Right ventricle myocardium superior (tissue), 1 donor: ENCODE measurements around the gene FGF1. TPM values are rescaled to one million over a fixed set of nuclear protein-coding genes. Genes with fewer than 3 reads are reported as not detected.

ENCODE experiments used
- ATAC-seq: fragments of 200-7000 bp; cut with Tn5 transposase; one replicate; pipeline ENCODE4 v1.9.1; 2020; ENCODE audit warnings: mild to moderate bottlenecking; ENCODE audit not compliant: poor library complexity
- DNase-seq: peaks from one replicate; pipeline ENCODE4 v3.0.0-alpha.2; 2020
- intact Hi-C: fragments of 100-400 bp; cut with DNase I; formaldehyde crosslinking; loops from one replicate; pipeline ENCODE4 v1.11.2; 2022
- total RNA-seq: library from RNA; stranded (reverse); fragmentation: NEBNext Ultra II Directional; extraction: Animal tissue kit (Norgen Biotek cat#: 25700); gene quantifications from one replicate; pipeline ENCODE4 v1.2.1, GENCODE V29; 2021
- donor health status: DM: no; HTN: yes; CAD: no; lungs with severe emphysema.

Gene FGF1
- total RNA-seq, 1 donor from 2014 or later = 42.7 TPM

DNA sequence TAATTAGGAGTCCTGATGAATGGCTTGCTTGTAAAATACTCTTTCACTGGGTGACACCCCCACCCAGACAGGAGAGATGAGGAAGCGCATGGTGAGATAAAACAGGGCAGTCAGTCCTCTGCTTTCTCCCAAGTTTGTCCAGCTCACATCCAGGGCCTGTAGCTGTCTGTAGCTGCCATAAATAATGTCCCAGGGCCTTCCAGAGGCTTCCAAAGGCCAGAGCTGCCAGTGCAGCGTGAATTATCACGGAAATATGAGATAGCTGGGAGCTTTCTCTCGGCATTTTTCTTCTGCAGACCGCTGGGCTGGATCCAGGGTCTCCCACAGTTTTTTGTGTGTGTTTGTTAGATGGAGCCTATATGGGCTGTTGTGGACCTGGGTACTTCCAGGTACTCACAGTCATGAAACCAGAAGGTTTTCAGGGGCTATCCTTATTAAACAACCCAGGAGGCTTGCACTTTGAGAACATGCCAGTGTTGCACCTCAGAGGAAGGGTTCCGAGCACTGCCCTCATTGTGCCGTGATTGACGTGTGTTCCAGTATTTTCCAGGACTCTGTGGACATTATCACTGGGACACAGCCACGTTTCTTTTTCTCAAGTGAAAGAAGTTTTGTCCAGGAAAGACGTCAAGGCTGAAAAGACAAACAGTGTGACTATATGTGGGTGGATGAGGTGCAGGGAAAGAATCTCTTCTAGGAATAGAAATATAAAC, 117.5 kb downstream of the FGF1 start:
- DNase-seq (no peak), ATAC-seq (peak; percentile 38)
- intact Hi-C loops = loop anchor here (10.0 kb wide), 1 partner anchor 564 kb away; no protein-coding TSS in a partner anchor

GRCh38 chr5:142561486-142562097, 124.3 kb downstream of the FGF1 start:
- no peak for ATAC-seq
- no peak for DNase-seq
- intact Hi-C loops = loop anchor here (10.0 kb wide), 1 partner anchor 557 kb away; no protein-coding TSS in a partner anchor

GRCh38 chr5:142561029-142561428, 124.9 kb downstream of the FGF1 start:
- intact Hi-C loops = loop anchor here (10.0 kb wide), 1 partner anchor 556 kb away; no protein-coding TSS in a partner anchor
- ATAC-seq (no peak), DNase-seq (no peak)

- no peak for ATAC-seq
- intact Hi-C loops = no loop called here
- DNase-seq = no peak
These were observed 133.8 kb downstream of the FGF1 start for GRCh38 chr5:142552107-142552506.

- peak; percentile 41 for DNase-seq
- intact Hi-C loops = no loop called here
- peak; percentile 54 for ATAC-seq
These were observed 134.4 kb downstream of the FGF1 start for GRCh38 chr5:142551338-142552067.

DNA sequence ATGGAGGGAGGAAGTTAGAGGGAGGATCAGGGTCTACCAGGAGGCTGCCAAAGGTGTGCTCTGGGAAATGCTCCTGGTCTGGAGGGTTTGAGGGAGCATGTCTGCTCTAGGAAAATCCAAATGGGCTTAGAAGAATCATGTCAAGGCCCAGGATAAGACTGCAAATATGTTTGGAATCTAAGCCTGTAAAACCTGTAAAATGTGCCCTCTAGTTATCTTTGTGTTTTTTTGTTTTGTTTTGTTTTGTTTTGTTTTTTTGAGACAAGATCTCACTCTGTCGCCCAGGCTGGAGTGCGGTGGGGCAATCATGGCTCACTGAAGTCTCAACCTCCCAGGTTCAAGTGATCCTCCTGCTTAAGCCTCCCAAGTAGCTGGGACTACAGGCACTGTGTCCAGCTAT, 135.4 kb downstream of the FGF1 start:
- intact Hi-C loops = no loop called here
- DNase-seq = no peak
- ATAC-seq = no peak

GRCh38 chr5:142549834-142550233, 136.1 kb downstream of the FGF1 start:
- DNase-seq (no peak), ATAC-seq (peak; percentile 40)
- intact Hi-C loops = loop anchor here (5.0 to 10.0 kb wide), 4 partner anchors 115 to 398 kb away; no protein-coding TSS in a partner anchor

- ATAC-seq (peak; percentile 85), DNase-seq (no peak)
- intact Hi-C loops = loop anchor here (5.0 to 10.0 kb wide), 4 partner anchors 114 to 397 kb away; no protein-coding TSS in a partner anchor
These were observed 137.1 kb downstream of the FGF1 start for GRCh38 chr5:142548739-142549275.

- no peak for ATAC-seq
- no peak for DNase-seq
- intact Hi-C loops = loop anchor here (5.0 to 10.0 kb wide), 4 partner anchors 113 to 395 kb away; no protein-coding TSS in a partner anchor
These were observed 138.2 kb downstream of the FGF1 start for GRCh38 chr5:142547445-142548380.

DNA sequence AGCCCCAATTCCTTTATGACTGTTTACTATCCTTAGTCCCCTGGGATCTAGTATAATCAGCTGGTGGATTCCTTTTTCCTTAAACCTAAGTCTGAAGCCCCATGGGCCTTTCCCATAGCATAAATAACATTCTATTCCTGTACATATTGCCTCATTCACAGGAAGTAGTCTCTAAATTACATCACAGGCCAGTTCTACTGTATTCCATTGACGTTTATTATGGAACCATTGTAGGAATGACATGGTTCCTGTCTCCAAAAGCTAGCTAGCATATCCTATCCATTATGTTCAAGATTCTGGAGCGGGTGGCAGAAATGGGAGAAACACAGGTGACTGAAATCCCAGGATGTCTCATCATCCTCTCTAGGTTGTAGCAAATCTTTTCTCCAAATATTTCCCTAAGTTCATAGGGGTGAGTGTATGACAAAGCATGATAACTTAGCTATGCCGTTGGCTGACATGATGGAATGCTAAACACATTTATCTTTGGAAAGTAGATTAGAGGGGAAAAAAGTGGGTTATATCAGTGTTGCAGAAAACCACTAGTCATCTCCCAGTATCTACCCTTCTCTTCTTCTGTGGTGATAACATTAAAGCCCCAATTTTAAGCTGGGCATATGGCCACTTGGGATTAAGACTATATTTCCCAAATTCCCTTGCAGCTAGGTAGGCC, 140.1 kb downstream of the FGF1 start:
- no peak for DNase-seq
- ATAC-seq = no peak
- intact Hi-C loops = loop anchor here (5.0 to 10.0 kb wide), 4 partner anchors 111 to 393 kb away; no protein-coding TSS in a partner anchor

DNA sequence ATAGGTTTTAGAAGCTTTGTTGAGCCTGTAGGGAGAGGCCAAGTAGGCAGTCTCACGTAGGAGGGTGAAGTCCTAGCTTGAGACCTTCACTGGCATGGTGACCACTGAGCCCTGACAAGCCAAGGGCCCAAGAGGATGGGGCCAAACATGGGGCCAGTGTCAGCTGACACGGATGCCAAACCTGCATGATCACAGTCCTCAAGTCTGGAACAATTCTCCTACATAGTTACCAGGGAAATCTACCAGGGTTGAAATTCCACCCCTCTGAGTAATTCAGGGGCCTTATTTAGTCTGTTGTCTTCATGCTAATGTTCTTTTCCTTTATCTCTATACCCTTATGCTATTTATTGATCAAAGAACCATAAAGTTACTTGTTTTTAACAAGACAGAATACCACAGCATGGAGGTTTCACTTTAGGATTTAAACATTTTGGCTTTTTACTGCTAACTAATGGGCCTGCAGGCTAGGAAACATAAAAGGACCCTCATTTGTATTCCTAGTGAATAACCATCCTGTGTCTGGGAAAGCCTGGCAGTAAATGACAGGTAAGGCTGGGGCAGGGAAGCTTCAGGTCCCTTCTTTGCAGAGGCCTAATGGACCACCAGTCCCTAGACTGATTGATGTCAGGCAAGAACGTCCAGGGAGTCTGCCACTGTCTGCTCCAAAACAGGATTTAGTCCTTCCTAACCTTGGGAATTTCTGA, 140.8 kb downstream of the FGF1 start:
- intact Hi-C loops = loop anchor here (5.0 to 10.0 kb wide), 4 partner anchors 110 to 393 kb away; no protein-coding TSS in a partner anchor
- no peak for DNase-seq
- no peak for ATAC-seq

DNA sequence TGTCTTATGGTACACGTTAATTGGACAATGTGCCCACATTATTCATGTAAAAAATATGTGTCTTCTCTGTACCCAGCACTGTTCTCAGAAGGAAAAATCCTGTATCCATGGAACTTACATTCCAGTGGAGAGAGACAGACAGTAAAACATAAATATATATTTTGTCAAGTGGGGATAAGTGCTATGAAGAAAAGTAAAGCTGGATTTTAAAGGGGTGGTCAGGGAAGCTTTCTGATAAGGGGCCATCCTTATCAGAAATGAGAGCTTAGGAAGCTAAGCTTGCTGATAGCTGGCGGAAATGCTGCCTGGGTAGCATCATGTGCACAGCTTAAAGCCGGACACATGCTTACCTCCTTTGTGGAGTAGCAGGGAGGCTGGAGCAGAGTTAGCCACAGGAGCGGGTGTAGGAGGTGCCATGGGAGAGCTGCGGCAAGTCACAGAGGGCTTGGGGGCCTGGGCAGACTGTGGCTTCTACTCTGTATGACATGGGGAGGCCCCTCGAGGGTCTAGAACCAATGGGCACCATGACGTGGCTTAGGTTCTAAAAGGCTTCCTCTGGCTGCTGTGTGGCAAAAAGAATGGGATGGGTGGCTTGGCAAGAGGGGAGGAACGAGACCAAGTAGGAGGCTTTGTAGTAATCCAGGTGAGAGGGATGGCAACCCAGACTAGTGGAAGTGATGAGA, 141.7 kb downstream of the FGF1 start:
- ATAC-seq (no peak), DNase-seq (no peak)
- intact Hi-C loops = loop anchor here (10.0 kb wide), 1 partner anchor 109 kb away; no protein-coding TSS in a partner anchor

- DNase-seq (no peak), ATAC-seq (peak; percentile 75)
- intact Hi-C loops = loop anchor here (10.0 kb wide), 1 partner anchor 108 kb away; no protein-coding TSS in a partner anchor
These were observed 143.0 kb downstream of the FGF1 start for GRCh38 chr5:142542906-142543305.
